Midbrain (tissue), 1 donor: ENCODE measurements around the gene CENPB.
"Not testable (repeated sequence)": the region's sequence is repeated elsewhere in the genome, so short reads cannot be mapped to it uniquely, and the experiment has no call there.

Experiments
- DNase-seq: peaks from one replicate; lab custom pipeline; 2025; lab: John Stamatoyannopoulos, UW

CENPB gene

GRCh38 chr20:3811467-3812258 is 25.1 kb upstream of the CENPB start:
- peak; percentile 95 for DNase-seq

GRCh38 chr20:3808544-3808943 is 22.0 kb upstream of the CENPB start:
- DNase-seq, result no peak

GRCh38 chr20:3804781-3805180 is 18.2 kb upstream of the CENPB start:
- DNase-seq, result no peak

GRCh38 chr20:3804254-3804751 is 17.8 kb upstream of the CENPB start:
- DNase-seq, result no peak

DNA sequence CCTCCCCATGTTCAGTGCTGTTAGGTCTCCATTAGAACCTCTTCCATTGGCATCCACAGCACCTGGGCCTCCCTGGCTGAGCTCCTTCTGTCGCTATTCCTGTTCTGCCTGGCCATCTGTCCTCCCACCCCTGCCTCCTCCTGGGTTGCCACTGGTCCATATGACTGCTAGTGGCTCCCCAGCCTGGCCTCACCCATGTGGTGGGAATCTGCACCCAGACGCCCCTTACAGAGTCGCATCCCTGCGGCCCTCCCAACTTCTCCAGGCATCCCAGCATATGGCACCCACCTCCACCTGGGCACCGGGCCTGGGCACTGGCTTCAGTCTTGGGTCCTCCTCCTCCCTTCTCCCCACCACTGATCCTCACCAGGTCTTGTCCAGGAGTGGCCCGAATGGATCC is 17.3 kb upstream of the CENPB start:
- DNase-seq, result no peak

DNA sequence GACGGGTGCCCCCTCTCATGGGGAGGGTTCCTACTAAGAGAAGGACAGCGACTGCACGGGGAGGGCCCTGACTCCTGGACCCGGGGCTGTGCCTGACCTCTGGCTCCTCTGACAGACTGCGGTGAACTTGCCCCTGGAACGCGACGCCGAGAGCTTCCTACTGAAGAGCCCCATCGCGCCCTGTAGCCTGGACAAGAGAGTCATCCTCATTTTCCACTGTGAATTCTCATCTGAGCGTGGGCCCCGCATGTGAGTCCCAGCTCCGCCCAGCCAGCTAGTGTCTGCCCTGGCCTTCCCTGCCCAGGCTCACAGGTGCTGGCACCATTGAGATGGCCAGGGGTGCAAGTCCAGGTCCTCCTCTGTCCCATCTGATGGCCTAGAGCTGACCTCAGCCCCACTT is 16.7 kb upstream of the CENPB start:
- no peak for DNase-seq

- DNase-seq, result no peak
These were observed 16.1 kb upstream of the CENPB start for GRCh38 chr20:3802524-3803239.

- DNase-seq, result no peak
These were observed 15.3 kb upstream of the CENPB start for GRCh38 chr20:3801846-3802245.

DNA sequence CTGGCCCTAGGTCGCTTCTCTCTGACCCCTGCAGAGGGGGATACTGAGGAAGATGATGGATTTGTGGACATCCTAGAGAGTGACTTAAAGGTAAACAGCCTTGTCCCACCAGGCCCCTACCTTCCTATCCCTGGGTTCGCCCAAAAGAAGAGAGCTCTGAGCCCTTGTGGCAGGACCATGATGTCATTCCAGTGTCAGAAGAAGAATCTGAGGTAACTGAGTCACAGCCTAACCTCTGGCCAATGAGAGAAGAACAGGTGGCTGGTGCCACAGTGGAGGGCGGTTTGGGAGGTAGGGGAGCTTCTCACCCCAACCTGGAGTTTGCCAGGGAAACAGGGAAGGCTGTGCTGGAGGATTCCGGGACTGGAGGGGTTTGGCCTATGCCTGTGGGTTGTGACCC is 14.8 kb upstream of the CENPB start:
- no peak for DNase-seq

DNA sequence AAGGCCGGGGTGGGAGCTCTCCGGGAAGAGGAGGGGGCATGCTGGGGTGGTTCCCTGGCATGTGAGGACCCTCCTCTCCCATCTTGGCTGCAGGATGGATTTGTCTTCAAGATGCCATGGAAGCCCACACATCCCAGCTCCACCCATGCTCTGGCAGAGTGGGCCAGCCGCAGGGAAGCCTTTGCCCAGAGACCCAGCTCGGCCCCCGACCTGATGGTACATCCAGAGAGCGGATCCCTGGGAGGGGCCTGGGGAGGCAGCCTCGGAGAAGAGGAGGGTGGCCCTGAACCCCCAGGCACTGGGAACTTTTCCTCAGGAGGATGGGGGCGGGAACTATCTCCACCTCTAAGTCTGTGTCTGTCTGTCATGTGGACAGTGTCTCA is 14.3 kb upstream of the CENPB start:
- no peak for DNase-seq

DNA sequence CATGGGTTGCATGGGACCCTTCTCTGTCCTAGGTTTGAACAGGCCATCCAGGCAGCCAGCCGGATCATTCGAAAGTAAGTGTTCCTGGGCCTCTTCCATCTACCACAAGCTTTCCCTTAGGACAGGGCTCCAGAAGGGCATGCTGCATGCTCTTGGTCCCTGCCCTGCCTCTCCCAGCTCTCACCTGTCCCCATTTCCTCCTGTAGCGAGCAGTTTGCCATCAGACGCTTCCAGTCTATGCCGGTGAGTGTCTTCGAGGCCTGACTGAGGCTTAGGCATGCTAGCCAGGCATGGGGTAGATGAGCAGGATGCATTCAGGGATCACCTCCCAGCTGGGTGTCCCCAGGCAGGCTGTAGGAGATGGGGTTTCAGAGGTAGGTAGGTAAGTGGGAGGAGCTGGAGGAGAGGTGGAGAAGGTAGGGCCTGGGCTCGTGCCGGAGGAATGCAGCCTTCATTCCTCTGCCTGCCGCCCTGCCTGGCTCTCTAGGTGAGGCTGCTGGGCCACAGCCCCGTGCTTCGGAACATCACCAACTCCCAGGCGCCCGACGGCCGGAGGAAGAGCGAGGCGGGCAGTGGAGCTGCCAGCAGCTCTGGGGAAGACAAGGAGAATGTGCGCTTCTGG is 13.8 kb upstream of the CENPB start:
- no peak for DNase-seq

- DNase-seq, result no peak
These were observed 12.3 kb upstream of the CENPB start for GRCh38 chr20:3798908-3799248.

DNA sequence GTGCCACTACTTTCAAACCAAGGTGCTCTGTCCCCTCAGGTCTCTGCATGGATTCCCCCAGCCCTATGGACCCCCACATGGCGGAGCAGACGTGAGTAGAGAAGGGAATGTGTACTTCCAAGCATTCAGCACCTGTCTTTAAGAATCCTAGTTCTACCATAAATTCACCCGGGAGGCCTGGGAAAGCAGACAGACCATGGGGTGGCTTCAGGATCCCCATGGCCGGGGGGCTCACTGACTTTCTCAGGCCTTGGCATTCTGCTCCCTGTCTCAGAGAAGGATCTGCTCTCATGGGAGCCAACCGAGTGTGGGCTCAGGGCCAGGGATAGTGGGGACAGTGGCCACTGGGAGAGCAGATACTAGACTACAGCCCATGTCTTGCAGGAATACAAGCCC is 11.8 kb upstream of the CENPB start:
- peak; percentile 13 for DNase-seq

DNA sequence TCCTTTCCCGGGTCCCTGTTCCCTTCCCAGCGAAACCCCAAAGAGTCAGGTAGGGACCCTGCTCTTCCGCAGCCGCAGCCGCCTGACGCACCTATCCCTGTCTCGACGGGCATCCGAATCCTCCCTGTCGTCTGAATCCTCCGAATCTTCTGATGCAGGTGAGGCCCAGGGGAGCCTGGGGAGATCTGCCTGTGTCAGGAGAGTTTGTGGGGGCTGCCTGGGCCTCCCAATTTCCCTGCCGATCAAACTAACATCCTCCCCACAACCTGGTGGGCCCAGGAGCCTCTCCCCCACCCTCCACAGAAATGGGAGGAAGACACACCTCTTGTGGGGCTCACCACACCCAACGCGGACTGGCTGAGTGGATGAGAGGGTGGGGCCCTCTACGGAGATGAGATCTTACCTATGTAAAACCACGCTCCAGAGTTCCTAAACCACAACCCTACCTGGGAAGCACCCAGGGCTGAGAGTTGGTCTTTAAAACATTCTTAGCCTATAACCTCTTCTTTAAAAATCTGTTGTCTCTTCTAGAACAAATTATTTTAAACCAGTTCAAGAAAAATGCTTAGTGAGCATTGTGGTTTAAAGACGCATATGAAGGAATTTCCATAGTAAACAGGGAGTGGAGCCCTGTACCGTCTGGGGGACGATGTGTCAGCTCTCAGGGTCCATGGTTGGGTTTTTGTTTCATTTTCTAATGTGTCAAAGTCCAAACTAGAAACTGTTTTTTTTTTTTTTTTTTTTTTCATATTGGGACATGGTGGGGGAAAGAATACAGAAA is 11.2 kb upstream of the CENPB start:
- DNase-seq, result no peak

GRCh38 chr20:3797226-3797545 is 10.6 kb upstream of the CENPB start:
- DNase-seq, result no peak

DNA sequence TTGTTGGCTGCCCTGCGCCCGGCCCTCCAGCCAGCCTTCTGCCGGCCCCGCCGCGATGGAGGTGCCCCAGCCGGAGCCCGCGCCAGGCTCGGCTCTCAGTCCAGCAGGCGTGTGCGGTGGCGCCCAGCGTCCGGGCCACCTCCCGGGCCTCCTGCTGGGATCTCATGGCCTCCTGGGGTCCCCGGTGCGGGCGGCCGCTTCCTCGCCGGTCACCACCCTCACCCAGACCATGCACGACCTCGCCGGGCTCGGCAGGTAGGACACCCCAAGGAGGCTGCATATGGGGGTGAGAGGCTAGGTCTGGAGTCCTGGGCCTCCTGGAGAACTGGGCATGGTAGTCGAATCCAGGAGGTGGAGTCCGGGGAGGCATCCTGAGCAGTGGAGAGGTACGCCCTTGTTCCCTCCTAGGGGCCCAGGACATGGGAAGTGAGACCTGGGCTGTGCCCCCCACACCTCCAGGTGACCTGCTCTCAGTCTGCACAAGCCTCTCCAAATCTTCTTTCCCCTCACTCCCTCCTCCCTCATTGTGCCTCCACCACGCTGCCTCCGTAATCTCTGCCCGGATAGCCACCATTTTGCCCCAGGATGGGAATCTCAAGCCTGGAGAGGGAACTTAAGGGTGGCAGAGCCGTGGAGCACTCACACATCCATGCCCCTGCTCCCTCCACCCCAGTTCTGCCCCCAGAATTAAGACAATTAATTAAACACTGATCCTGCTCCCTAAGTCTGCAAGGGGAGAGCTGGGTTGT is 10.1 kb upstream of the CENPB start:
- DNase-seq, result no peak

GRCh38 chr20:3795511-3796468 is 9.2 kb upstream of the CENPB start, which contains the start of gene CDC25B:
CDC25B (plus strand) TSS chr20:3796310; CDS start chr20:3796532, 222 bp downstream.
- DNase-seq, result peak; percentile 93

GRCh38 chr20:3794701-3795420 is 8.3 kb upstream of the CENPB start:
- no peak for DNase-seq

- DNase-seq, result not testable (repeated sequence)
These were observed 7.6 kb upstream of the CENPB start for GRCh38 chr20:3794168-3794567.

DNA sequence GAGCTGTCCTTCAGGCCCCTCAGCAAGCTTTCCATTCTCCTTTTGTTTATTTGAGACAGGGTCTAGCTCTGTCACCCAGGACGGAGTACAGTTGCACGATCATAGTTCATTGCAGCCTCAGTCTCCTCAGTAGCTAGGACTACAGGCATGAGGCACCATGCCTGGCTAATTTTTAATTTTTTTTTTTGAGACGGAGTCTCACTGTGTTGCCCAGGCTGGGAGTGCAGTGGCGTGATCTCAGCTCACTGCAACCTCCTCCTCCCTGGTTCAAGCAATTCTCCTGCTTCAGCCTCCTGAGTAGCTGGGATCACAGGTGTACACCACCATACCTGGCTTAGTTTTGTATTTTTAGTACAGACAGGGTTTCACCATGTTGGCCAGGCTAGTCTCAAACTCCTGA is 2.7 kb upstream of the CENPB start:
- DNase-seq, result not testable (repeated sequence)
